ENCODE results near the gene TIRAP.

GRCh38 chr11:126336138-126336541 is 53.2 kb downstream of the TIRAP start:
- no peak for TF ChIP-seq POLR2A (IDR thresholded peaks at IDR 0.05; ENCODE audit: low read length)
- no peak for TF ChIP-seq GATA1 (IDR thresholded peaks at IDR 0.05; ENCODE audit: low read depth, low read length)
